Aorta (tissue), 5 donors: ENCODE results near the gene FXYD1. TPM values are rescaled to one million over a fixed set of nuclear protein-coding genes. Genes with fewer than 3 reads are reported as not detected.

Experiments
- ATAC-seq: fragments of 200-7000 bp; cut with Tn5 transposase; one replicate; pipeline ENCODE4 v1.9.1; 2022; ENCODE audit warnings: moderate library complexity; ENCODE audit not compliant: low FRiP score
- DNase-seq, 2 donors: peaks; one replicate each; pipeline ENCODE4 v3.0.0-alpha.2; 2020
- H3K27ac ChIP-seq, 2 donors: one replicate each; pipeline ENCODE4 v1.5.1; 2013; ENCODE audit warnings: low read length in 2 of 2, mild to moderate bottlenecking in 2 of 2, moderate library complexity in 2 of 2, control low read depth in 1 of 2, inconsistent platforms in 1 of 2, low read depth in 1 of 2
- H3K27me3 ChIP-seq, 2 donors: one replicate each; pipeline ENCODE4 v1.6.1; 2013; ENCODE audit warnings: control low read depth in 1 of 2, low read length in 1 of 2, mild to moderate bottlenecking in 1 of 2, moderate library complexity in 1 of 2; ENCODE audit not compliant: insufficient read depth in 2 of 2, control insufficient read depth in 1 of 2
- H3K36me3 ChIP-seq, 2 donors: one replicate each; pipeline ENCODE4 v1.6.1; 2013; ENCODE audit warnings: control low read depth in 1 of 2, low read length in 1 of 2, mild to moderate bottlenecking in 1 of 2; ENCODE audit not compliant: insufficient read depth in 2 of 2, control insufficient read depth in 1 of 2
- H3K4me1 ChIP-seq, 2 donors: one replicate each; pipeline ENCODE4 v1.6.1; 2013; ENCODE audit warnings: low read length in 2 of 2, control low read depth in 1 of 2, mild to moderate bottlenecking in 1 of 2, moderate library complexity in 1 of 2; ENCODE audit not compliant: insufficient read depth in 2 of 2, control insufficient read depth in 1 of 2
- H3K4me3 ChIP-seq, 2 donors: one replicate each; pipeline ENCODE4 v1.5.1; 2013; ENCODE audit warnings: low read length in 2 of 2, control low read depth in 1 of 2, mild to moderate bottlenecking in 1 of 2
- H3K9me3 ChIP-seq: one replicate; pipeline ENCODE4 v1.6.1; 2013; ENCODE audit warnings: mild to moderate bottlenecking, low read length; ENCODE audit not compliant: control insufficient read depth
- WGBS, 2 donors: extraction: QIAGEN DNeasy Blood & Tissue Kit; methylation state at CpG; one replicate each; pipeline ENCODE4 v1.1.7; 2013; 5-methylcytosine and 5-hydroxymethylcytosine counted together
- intact Hi-C, 2 donors: fragments of 100-400 bp; cut with DNase I; formaldehyde crosslinking; loops; one replicate each; pipeline versions ENCODE4 v1.14.2 to v1.15.0; 2022
- polyA plus RNA-seq, 2 donors: library from polyadenylated mRNA; stranded (reverse); fragments of 200-250 nt; gene quantifications; one replicate each; pipeline ENCODE4 v1.2.3, GENCODE V29; 2013
- total RNA-seq, 2 donors: library from RNA; stranded (reverse); fragmentation: NEBNext Ultra II Directional; extraction: Animal tissue kit (Norgen Biotek cat#: 25700); gene quantifications; one replicate each; pipeline ENCODE4 v1.2.1, GENCODE V29; 2021
- donor health status: healthy with polysubstance abuse.
- donor health status: Bipolar disorder and iron deficiency.
- donor health status: DM: no; HTN: no; CAD: no.
- donor health status: DM: no; HTN: no; CAD: no.
- donor health status: DM: yes; HTN: yes; CAD: no.

Gene FXYD1
- total and polyA plus RNA-seq, 4 donors, result 150 to 288 (median 190) TPM

GRCh38 chr19:35119578-35120155 is 19.0 kb upstream of the FXYD1 start:
- 88 to 89% methylated on average over 9 of the region's 9 CpGs for WGBS, 2 donors

GRCh38 chr19:35120492-35120891 is 18.1 kb upstream of the FXYD1 start:
- ATAC-seq (no peak), DNase-seq (no peak)
- Histone ChIP-seq H3K27ac (no peak overlapping the region), H3K36me3 (no peaks in the 10 kb centered on the region), H3K9me3 (no peaks in the 10 kb centered on the region), H3K4me1 (no peaks in the 10 kb centered on the region), H3K27me3 (no peaks in the 10 kb centered on the region), H3K4me3 (no peak overlapping the region)
- intact Hi-C loops, result no loop called here
- 79% methylated on average over 7 of the region's 7 CpGs for WGBS, 2 donors

More at GRCh38 chr19:35119578-35120155, 19.0 kb upstream of the FXYD1 start:
- Histone ChIP-seq H3K36me3 (no peaks in the 10 kb centered on the region), H3K9me3 (no peaks in the 10 kb centered on the region), H3K27ac (no peak overlapping the region), H3K4me3 (no peak overlapping the region), H3K27me3 (no peaks in the 10 kb centered on the region), H3K4me1 (no peaks in the 10 kb centered on the region)
- ATAC-seq, result no peak
- intact Hi-C loops, result no loop called here
- DNase-seq, result no peak

- H3K9me3 ChIP-seq, result no peaks in the 10 kb centered on the region
- H3K27me3 ChIP-seq, result no peaks in the 10 kb centered on the region
- ATAC-seq (no peak), DNase-seq (no peak)
- 79 to 86% methylated on average over 6 to 7 of the region's 7 CpGs for WGBS, 2 donors
- H3K36me3 ChIP-seq, result no peaks in the 10 kb centered on the region
- no peak overlapping the region for H3K4me3 ChIP-seq
- H3K27ac ChIP-seq, result no peak overlapping the region
- H3K4me1 ChIP-seq, result no peaks in the 10 kb centered on the region
- intact Hi-C loops, result no loop called here
These were observed 17.7 kb upstream of the FXYD1 start for GRCh38 chr19:35120898-35121297.

GRCh38 chr19:35122687-35123551 is 15.7 kb upstream of the FXYD1 start:
- H3K4me1 ChIP-seq, result no peaks in the 10 kb centered on the region
- no peaks in the 10 kb centered on the region for H3K27me3 ChIP-seq
- no peaks in the 10 kb centered on the region for H3K9me3 ChIP-seq
- H3K36me3 ChIP-seq, result no peaks in the 10 kb centered on the region
- no peak for ATAC-seq
- intact Hi-C loops, result no loop called here
- H3K4me3 ChIP-seq, result no peak overlapping the region
- DNase-seq, result no peak
- 72 to 77% methylated on average over 19 of the region's 19 CpGs for WGBS, 2 donors
- H3K27ac ChIP-seq, result peak overlapping the region in 1 of 2 donors; percentile 28

- H3K36me3 ChIP-seq, result no peaks in the 10 kb centered on the region
- 9 to 11% methylated on average over 5 of the region's 5 CpGs for WGBS, 2 donors
- H3K27ac ChIP-seq, result peak overlapping the region in 1 of 2 donors; percentile 28
- no peaks in the 10 kb centered on the region for H3K4me1 ChIP-seq
- H3K9me3 ChIP-seq, result no peaks in the 10 kb centered on the region
- ATAC-seq, result peak; percentile 61
- intact Hi-C loops, result no loop called here
- peak; percentile 88 to 94 for DNase-seq
- H3K27me3 ChIP-seq, result no peaks in the 10 kb centered on the region
- no peak overlapping the region for H3K4me3 ChIP-seq
These were observed 15.1 kb upstream of the FXYD1 start for GRCh38 chr19:35123573-35123972.

- H3K27ac ChIP-seq, result peak overlapping the region in 1 of 2 donors; percentile 87
- H3K27me3 ChIP-seq, result no peaks in the 10 kb centered on the region
- H3K4me1 ChIP-seq, result no peaks in the 10 kb centered on the region
- peak overlapping the region; percentile 7 to 33 for H3K4me3 ChIP-seq
- WGBS, 2 donors, result 2 to 3% methylated on average over 42 of the region's 42 CpGs
- ATAC-seq, result peak; percentile 95
- H3K9me3 ChIP-seq, result no peaks in the 10 kb centered on the region
- intact Hi-C loops, result no loop called here
- DNase-seq, result peak; percentile 97 to 98
- H3K36me3 ChIP-seq, result no peaks in the 10 kb centered on the region
These were observed 14.2 kb upstream of the FXYD1 start for GRCh38 chr19:35124098-35125060.

GRCh38 chr19:35125270-35125717 is 13.3 kb upstream of the FXYD1 start:
- DNase-seq, result no peak
- Histone ChIP-seq H3K4me3 (no peak overlapping the region), H3K9me3 (no peaks in the 10 kb centered on the region), H3K36me3 (no peaks in the 10 kb centered on the region), H3K27me3 (no peaks in the 10 kb centered on the region), H3K27ac (no peak overlapping the region), H3K4me1 (no peaks in the 10 kb centered on the region)
- 91 to 92% methylated on average over 19 of the region's 19 CpGs for WGBS, 2 donors
- ATAC-seq, result no peak
- intact Hi-C loops, result no loop called here

GRCh38 chr19:35125749-35126623 is 12.6 kb upstream of the FXYD1 start:
- WGBS, 2 donors, result 87 to 91% methylated on average over 31 to 35 of the region's 35 CpGs

More at GRCh38 chr19:35125749-35126623, 12.6 kb upstream of the FXYD1 start:
- Histone ChIP-seq H3K36me3 (no peaks in the 10 kb centered on the region), H3K27me3 (no peaks in the 10 kb centered on the region), H3K9me3 (no peaks in the 10 kb centered on the region), H3K4me3 (no peak overlapping the region), H3K4me1 (no peaks in the 10 kb centered on the region), H3K27ac (no peak overlapping the region)
- ATAC-seq, result no peak
- DNase-seq, result no peak
- intact Hi-C loops, result no loop called here
